Measurements from ENCODE around the gene C1QTNF7.

The C1QTNF7 gene

DNA sequence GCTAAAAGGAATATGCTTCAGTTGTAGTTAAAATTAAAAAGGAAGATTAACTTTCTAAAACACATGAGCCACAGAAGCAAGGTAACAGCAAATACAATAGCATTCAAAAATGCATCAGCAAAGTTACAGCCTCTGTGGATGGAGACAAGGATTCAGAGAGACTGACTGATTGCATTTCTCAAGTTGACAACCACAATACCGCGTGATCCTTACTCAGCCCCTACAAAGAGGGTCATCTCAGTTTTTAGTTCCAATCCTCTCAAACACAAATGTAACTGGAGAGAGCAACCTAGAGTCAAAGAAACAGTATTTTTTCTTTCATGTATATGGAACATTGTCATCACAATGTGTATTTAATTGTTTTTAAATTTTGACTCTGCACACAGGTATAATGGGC lies 14.2 kb upstream of the C1QTNF7 start:
- DNase-seq (ENCODE audit: low read depth in 1 of 2, low spot score in 1 of 2): no peak

DNA sequence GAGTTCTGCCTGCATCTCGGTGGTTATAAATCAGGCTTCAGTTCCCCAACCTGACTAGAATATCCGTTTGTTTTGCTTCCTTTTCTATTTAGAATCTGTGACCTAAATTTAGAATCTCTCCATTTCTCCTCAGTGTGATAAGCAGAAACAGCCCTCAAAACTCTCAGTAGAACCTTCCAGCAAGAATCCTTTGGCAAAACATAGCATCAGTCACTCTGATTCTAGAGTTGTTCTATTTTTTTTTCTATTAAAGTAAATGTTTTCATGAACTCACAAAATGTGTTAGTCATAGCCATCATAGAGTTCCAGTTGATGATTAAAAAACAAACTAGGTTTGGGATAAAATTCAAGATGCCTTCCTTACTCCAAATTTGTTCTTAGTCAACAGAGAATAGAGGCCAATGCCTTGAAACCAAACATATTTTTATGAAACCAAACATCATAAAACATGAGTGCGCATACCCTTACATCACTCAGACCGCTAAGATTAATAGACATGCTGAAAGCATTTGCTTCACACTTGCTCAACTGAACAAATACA lies 13.2 kb upstream of the C1QTNF7 start:
- DNase-seq (ENCODE audit: low read depth in 1 of 2, low spot score in 1 of 2): no peak

DNA sequence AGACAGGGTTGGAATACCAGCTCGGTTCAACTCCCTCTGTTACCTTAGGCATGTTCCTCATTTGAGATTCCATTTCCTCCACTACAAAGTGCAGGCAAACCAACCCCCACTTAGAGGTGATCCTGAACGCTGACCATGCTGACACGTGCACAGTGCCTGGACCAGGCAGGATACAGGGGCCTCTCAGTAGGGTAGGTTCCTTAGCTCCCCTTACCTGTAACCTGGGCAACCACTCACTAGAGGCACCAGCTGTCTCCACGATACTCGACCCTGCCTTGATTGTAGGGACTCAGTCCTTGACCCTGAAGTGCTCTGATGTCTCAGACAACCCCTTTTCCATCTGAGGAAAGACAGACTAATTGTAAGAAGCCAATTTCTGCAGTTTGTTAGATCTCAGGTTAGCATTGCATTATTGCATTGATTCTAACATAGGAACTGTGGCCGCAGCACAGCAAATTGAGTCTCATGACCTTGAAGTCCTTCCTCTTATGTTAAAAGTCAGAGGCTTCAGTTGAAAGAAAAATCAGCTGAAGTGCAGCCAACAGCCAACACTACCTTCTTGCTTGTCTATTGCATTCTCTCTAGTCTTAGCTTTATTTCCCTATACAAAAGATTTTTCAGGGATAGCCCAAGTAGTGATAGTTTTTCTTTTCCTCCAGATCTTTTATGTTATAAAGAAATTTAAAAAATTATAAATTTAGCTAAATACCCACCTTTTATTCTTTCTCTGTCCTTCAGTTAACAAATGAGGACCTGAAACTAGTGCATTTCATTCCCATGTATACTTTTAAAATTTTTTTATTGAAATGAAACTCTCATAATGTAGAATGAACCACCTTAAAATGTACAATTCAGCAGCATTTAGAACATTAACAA lies 11.2 kb upstream of the C1QTNF7 start:
- DNase-seq (ENCODE audit: low read depth in 1 of 2, low spot score in 1 of 2): no peak

DNA sequence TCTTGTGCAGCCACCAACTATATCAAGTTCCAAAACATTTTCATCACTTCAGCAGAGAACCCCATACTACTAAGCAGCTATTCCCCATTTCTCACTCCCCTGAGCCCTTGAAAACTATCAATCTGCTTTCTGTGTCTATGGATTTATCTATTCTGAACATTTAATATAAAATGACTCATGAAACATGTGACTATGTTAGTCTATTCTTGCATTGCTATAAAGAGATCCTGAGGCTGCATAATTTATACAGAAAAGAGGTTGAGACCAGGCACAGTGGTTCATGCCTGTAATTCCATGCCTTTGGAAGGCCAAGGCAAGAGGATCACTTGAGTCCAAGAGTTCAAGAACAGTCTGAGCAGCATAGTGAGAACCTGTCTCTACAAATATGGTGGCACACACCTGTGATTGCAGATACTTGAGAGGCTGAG lies 10.6 kb upstream of the C1QTNF7 start:
- DNase-seq (ENCODE audit: low read depth in 1 of 2, low spot score in 1 of 2): no peak

DNA sequence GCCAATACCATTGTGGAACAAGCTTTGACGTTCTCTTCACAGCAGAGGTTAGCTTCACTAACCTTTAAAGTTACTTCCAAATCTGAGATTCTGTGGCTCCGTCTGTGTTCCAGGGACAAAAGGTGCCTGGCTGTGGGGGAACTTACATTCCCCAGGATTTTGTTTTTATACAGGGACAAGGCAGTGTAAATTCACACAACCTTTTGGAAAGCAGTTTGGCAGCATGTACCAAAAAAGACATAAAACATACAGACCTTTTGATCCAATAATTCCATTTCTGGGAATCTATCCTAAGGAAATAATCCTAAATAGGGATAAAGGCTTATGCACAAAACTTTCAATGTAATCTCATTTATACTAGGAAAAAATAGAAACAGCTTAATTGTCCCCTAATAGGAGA lies 8.9 kb upstream of the C1QTNF7 start:
- DNase-seq (ENCODE audit: low read depth in 1 of 2, low spot score in 1 of 2): no peak

DNA sequence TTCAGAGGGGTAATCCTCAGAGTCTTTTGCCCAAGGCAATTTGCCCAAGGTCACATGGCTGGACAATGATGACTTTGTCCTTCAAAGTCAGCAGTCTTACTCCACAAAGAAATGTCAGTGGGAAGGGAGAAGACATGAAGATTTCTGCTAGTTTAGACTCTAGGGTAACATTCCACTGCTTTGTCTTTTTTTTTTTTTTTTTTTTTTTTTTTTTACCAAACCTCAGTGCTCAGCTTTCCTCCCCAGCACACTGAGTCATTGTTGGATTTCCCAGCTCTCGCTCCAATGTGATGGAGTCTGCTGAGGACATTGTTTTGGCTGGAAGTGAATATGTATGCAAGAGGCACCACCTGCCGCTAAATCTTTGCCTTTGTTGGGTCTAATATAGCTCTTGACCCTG lies 7.2 kb upstream of the C1QTNF7 start:
- DNase-seq (ENCODE audit: low read depth in 1 of 2, low spot score in 1 of 2): no peak

DNA sequence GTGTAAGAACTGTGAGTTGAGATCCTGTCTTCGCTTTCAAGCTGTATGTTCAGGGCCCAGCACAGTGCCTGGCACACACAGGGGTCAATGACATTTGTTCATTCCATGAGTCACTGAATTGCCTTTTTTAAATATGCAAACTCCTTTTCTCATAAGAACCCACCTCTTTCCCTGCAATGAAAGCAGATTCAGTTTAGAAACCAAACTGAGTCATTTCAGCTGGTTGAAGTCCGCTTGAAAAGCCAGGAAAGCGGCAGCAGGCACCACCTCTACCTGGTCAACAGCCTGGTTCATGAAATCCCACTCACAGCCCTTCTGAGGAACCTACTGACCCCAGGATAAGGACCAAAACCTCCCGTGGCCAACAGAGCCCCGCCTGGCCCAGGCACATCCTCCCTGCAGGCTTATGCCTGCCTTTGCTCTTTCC lies 4.5 kb upstream of the C1QTNF7 start:
- no peak for DNase-seq (ENCODE audit: low read depth in 1 of 2, low spot score in 1 of 2)

DNA sequence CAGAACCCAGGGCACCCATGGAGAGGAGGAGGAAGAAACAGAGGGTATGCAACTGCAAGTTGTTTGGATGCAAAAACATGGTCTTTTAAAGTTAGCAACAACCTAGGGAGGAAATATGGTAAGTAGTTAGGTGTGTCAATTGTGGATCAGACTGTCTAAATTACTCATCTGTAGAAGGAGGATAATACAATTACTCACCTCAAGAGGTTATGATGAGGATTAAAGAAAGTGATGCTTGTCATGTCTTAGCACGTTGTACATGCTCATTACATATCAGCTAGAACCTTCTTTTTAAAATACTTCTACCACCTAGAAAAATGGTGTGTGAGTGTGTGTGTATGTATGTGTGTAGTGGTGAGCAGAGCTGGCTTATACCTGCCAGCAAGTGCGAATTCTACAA lies 2.3 kb upstream of the C1QTNF7 start:
- DNase-seq (ENCODE audit: low read depth in 1 of 2, low spot score in 1 of 2): no peak

DNA sequence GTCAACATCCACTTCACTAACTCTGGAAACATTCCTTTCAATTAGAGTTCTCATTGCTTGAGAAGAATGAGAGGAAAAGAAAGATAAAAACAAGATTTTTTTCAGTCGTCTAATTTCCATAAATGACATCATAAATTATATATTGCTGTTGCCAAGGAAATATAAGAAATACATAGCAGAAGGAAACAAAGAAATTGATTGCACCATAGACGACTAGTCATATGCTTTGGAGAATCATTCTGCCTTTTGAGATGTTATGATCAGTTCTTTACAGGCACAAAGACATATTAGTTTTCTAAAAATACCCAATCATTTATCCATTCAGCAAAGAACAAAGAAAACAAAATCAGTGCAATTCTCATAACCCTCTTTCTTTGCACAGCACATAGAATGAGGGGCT lies 672 bp upstream of the C1QTNF7 start:
- no peak for DNase-seq (ENCODE audit: low read depth in 1 of 2, low spot score in 1 of 2)

DNA sequence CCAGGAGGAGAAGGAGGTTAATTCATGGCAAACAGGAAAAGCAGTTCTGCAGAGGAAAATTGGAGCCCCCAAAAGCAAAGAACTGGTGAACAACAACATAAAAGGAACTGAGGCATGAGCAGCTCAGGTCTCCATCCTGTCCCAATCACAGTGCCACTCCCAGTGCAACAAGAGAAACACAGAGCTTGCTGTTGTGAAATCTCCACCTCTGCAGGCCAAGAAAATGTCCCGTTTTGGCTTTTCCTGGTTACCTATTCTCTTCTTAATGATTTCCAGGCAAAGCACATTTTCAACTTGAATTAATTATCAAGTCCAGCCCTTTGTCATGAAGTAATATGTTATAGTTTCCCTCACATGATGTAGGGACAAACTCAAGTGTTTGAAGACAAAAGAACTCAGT lies 778 bp downstream of the C1QTNF7 start:
- DNase-seq (ENCODE audit: low read depth in 1 of 2, low spot score in 1 of 2): no peak

DNA sequence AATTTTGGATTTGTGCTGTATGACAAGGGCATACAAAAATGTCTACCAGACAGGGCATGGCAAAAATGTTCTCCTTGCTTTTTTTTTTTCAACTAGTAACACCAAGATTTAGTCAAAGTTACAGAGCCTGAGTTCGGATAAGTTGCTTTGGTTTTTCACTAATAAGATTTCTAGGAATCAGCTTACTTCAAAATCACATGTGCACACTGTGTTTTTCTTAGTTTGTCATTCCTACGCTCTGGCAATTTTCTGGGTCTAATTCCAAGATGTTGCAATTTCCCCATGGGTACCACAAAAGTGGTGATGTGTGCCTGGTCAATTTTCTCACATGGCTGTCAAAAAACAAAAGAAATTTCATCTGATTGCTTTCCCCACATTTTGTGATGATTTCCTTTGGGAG lies 6.3 kb downstream of the C1QTNF7 start:
- DNase-seq (ENCODE audit: low read depth in 1 of 2, low spot score in 1 of 2): no peak

DNA sequence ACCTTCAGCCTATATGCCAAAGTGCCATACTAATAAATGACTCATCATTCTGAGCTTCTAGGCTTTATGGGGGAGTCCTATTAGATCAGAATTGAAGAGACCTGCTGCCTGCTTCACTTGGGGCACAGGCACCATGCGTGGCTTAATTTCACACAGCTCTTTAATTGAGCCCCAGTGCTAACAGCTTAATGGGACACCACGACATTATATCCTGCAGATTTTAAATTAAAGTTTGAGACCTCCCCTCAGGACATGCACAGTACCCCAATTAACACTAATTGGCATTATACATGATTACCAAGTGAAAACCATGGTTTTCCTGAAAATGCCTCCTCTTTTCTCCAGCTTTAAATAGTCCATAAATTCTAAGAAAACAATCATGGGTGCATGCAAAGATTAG lies 6.8 kb downstream of the C1QTNF7 start:
- no peak for DNase-seq (ENCODE audit: low read depth in 1 of 2, low spot score in 1 of 2)

DNA sequence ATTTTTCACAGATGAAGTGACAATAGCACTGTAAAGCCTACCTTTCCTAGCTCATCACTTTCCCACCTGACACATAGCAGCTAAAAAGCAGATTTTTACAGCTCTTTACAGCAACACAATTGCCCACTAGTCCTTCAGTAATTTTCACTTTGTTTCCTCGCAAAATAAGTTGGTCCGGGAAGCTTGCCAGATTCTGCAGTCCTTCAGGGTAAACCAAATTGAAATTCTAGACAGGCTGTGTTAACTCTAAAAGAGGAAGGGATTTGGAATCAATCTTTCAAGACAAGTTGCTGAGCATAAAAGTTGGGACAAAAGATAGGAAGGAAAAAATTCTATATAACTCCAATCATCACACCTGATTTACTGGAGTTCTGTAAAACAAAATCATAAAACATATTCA lies 8.7 kb downstream of the C1QTNF7 start:
- no peak for DNase-seq (ENCODE audit: low read depth in 1 of 2, low spot score in 1 of 2)

DNA sequence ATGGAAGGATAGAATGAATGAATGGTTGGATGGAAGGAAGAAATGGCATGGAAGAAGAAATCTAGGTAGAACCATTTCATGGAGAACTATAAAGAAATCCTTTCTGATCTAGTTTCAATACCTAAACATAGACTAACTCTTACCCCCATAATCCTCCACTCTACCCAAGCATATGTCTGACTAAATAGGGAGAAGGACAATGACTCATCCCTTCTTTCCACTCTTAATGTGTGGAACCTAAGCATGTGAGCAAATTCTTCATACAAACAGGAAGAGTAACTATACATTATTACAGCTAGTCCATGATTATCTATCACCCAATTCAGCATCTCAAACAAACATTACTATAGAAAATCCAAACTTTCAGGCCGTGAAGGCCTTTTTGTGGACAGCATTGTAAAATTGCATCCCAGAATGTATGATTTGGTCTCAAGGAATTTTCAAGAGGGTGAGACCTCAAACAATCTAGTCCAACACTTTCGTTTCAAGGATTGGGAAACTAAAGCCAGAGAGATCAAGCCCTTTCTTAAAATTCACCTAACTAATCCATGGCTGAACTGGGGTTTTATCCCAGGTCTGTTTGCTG lies 11.2 kb downstream of the C1QTNF7 start:
- DNase-seq (ENCODE audit: low read depth in 1 of 2, low spot score in 1 of 2): no peak

DNA sequence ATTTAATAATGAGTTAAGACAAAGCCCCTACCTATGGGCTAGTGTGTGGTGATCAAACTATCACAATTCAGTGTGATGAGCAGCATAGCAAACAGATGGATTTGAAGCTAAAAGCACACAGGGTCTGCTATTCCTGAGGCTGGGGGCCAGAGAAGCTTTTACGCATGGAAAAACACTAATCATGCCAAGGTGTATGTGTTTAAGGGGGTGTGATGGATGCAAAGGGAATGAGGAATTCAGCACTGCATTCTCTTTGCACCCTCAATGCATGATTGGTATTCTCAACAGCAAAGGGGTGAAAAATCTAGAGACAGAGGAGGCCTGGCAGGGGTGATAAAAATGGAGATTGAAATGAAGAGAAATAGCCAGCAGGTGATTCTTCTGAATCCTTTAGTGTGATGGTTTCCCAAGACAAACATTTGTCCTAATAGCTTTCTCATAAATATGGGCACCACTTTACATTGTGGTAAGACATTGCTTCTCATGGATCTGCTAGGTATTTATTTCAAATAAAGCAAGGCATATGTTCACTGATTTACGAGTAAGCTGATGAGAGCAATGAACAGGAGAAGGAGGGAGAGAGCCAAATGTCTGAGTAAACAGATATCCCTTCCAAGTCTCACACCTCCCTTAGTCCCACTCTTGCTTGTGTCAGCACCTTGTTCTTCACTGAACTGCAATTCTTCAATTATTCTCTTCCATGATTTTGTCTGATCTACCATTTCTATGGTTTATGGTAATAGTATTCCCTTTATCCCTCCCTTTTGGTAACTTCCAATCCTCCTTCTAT lies 15.7 kb downstream of the C1QTNF7 start:
- no peak for DNase-seq (ENCODE audit: low read depth in 1 of 2, low spot score in 1 of 2)

DNA sequence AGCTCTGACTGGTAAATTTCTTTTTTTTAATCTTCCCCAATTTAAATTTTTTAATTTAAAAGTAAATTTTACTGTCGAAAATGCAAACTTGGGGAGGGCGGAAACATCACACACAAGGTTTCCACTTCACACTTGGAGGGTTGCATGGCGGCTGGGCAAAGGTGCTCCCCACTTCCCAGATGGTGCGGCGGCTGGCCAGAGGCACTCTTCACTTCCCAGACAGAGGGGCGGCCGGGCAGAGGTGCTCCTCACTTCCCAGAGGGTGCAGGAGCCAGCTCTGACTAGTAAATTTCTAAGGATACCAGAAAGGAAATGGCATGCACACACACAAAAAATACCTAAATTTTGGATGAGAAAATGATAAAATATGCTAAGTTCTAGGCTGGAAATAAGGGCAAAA lies 16.4 kb downstream of the C1QTNF7 start:
- DNase-seq (ENCODE audit: low read depth in 1 of 2, low spot score in 1 of 2): no peak

DNA sequence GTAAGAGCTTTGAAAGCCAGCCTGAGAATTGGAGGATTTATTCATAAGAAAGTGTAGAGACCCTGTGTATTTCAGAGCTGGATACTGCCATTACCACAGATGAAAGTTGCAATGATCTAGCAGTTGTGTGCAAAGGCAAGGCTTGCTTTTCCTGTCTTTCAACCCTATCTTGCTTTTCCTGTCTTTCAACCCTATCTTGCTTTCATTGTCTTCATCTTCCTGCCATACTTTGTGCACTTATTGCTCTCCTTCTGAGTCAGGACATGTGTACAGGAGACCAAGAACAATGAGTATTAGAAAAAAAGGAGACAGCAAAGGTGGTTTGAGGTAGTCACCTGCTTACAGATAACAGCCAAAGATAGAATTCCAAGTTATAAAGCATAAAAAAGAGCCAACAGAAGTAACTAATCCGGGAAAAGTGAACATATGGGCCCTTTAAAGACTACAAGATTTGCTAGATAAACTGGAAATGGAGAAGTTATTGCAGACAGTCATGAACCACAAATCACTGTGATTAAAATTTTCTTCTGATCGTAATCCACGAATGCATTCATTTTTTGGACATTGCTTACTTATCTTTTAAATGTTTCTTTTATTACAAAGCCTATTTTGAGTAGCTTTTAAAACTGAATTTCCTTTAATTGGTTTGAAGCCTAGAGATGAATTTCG lies 17.2 kb downstream of the C1QTNF7 start:
- no peak for DNase-seq (ENCODE audit: low read depth in 1 of 2, low spot score in 1 of 2)

DNA sequence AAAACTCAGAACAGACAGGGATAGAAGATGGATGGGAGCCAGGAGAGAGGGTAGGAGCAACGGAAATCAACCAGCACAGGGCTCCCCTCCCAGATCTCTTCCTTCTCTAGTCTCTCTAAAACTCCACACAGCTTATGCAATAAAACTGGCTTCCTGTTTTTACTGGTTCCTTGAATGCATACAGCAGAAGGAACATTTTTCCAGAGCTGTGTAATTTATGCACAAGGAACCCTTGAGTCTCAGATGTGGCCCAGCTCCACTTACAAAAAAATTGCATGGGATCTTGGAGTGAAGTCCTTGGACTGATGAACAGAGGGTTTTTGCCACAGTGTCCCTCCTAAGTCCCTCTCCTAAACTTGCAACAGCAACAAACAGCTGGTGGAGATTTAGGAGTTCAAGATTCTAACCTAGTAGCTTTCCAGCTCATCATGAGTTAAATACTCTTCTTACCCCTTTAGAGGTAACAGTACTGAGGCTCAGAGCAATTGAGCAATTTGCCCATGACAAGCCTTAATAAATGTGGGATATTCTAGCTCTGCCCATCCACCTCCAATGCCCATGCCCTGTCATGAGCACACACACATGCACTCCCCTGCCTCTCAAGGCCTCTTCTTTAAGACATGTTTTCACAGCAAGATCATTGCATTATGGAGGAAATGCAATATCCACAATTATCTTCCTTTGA lies 23.5 kb downstream of the C1QTNF7 start:
- no peak for DNase-seq (ENCODE audit: low read depth in 1 of 2, low spot score in 1 of 2)

DNA sequence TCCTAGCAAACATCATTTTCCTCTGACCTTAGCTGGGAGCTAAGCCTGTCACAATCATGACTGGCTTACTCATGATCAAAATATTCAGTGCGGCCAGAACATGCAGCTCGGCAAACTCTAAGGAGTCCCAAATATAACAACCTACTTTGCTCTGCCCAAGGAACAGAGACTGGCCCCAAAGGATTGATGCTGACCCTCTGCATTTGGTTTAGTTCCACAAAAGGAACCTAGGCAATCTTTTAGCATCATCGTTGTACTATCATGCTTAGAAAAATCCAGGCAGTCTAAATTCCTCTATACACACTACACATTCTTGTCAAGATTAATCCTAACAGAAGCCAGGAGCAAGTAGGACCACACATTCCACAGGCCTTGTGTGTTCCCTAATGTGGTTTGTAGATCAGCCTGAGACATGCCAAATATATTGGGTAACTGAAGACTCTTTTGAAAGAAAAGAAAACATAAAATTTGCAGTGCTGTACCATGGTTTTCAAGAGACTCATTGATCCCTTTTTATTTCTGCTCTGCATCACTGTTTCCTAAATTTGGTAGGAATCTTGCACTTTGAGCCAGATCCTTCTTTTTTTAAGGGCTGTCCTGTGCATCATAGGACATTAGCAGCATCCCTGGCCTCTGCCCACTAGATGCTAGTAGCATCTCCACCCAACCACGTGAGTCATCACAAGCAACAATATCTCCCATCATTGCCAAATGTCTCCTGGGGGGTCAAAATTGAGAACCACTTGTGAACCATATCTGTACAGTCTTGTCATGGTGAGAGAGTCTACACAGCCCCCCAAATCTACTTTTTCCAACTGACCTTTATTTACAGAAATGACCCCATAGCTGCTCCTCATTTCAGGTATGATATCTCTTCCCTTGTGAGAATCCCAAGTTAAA lies 24.3 kb downstream of the C1QTNF7 start:
- no peak for DNase-seq (ENCODE audit: low read depth in 1 of 2, low spot score in 1 of 2)

DNA sequence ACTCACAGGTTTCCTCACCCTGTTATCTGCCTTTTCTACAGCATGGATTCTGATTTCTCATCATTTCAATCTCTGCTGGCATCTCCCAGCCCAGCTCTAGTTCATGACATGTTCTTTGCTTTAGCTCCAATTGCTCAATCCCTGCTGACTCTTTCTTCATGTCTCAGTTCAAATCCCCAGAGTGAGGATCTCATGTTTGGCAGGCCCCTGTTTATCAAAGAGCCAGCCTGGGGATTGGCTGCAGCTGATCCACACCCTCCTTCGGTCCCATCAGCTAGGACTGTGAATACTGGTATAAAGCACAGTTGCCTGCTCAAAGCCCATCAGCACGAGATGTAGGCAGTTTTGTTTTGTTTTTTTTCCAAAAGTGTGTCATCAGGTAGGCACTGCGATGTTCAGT lies 27.5 kb downstream of the C1QTNF7 start:
- no peak for DNase-seq (ENCODE audit: low read depth in 1 of 2, low spot score in 1 of 2)
